ENCODE results near the gene CYB561D2.

Gene CYB561D2

DNA sequence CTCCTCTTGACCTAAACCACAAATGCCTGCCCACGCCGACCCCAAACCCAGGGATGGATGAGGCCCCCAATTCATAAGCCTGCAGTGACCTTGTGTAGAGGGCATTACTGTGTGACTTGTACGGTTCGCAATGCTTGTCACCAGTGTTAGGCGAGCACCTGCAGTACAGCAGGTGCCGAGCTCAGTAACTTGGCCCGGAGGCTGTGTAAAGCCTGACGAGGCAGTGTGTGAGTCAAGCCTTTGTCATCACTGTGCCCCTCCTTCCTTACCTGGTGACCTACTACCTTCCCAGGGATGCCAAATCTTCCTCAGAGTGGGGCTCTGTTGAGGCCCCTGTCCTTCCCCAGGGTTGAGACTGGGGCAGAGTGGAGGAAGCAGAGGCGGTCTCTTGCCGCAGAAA is 45.8 kb downstream of the CYB561D2 start:
- no peaks in the 10 kb centered on the region for H3K27me3 ChIP-seq (ENCODE audit: control insufficient read depth, insufficient read depth, low read length)
- no peaks in the 10 kb centered on the region for H3K79me2 ChIP-seq
- no peak overlapping the region for H3K4me3 ChIP-seq (ENCODE audit: low read depth, low read length)
- no peak overlapping the region for H2AFZ ChIP-seq
- no peaks in the 10 kb centered on the region for H3K9me3 ChIP-seq (ENCODE audit: control insufficient read depth, low read length)
- peaks cover 5% of the 10 kb centered on the region for H3K4me1 ChIP-seq
- H3K4me2 ChIP-seq (ENCODE audit: low read length) = no peak overlapping the region
- no peaks in the 10 kb centered on the region for H3K36me3 ChIP-seq (ENCODE audit: control insufficient read depth, insufficient read depth, low read length)
- H3K27ac ChIP-seq = no peak overlapping the region
- no peak overlapping the region for H3K9ac ChIP-seq
- TF ChIP-seq, protein P1, sequence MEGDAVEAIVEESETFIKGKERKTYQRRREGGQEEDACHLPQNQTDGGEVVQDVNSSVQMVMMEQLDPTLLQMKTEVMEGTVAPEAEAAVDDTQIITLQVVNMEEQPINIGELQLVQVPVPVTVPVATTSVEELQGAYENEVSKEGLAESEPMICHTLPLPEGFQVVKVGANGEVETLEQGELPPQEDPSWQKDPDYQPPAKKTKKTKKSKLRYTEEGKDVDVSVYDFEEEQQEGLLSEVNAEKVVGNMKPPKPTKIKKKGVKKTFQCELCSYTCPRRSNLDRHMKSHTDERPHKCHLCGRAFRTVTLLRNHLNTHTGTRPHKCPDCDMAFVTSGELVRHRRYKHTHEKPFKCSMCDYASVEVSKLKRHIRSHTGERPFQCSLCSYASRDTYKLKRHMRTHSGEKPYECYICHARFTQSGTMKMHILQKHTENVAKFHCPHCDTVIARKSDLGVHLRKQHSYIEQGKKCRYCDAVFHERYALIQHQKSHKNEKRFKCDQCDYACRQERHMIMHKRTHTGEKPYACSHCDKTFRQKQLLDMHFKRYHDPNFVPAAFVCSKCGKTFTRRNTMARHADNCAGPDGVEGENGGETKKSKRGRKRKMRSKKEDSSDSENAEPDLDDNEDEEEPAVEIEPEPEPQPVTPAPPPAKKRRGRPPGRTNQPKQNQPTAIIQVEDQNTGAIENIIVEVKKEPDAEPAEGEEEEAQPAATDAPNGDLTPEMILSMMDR (IDR thresholded peaks at IDR 0.05) = no peak

DNA sequence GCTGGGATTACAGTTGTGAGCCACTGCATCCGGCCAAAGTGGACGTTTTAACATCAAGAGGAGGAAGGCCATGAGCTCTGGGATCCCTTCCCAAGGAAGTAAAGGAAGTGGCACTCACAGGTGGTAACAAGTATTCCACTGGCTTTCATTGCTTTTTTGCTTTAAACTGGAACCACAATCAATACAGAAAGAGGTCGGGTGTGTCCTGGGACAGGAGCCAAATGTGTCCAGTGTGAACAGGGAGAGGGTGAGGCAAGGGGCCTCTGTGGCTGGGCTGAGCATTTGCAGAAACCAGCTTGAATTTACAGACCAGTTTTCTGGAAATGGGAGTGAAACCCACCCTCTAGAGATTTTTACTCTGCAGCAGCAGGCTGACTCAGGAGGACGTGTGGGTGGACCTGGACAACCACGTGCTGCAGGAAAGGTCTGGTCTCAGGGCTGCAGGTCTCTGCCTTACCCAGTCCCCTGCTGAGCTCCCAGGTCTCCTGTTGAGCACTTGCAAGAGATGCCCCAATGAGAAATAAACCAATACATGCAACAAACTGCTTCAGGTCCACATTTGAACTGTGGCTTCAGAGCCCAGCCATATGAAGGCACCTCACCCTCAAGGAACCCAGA is 51.4 kb downstream of the CYB561D2 start:
- TF ChIP-seq, protein P1 (IDR thresholded peaks at IDR 0.05) = no peak
- H3K79me2 ChIP-seq = no peaks in the 10 kb centered on the region
- no peak overlapping the region for H3K4me3 ChIP-seq (ENCODE audit: low read depth, low read length)
- H3K4me1 ChIP-seq = no peaks in the 10 kb centered on the region
- no peak overlapping the region for H3K4me2 ChIP-seq (ENCODE audit: low read length)
- H3K9ac ChIP-seq = no peak overlapping the region
- no peaks in the 10 kb centered on the region for H3K9me3 ChIP-seq (ENCODE audit: control insufficient read depth, low read length)
- H3K27ac ChIP-seq = no peak overlapping the region
- no peaks in the 10 kb centered on the region for H3K27me3 ChIP-seq (ENCODE audit: control insufficient read depth, insufficient read depth, low read length)
- no peaks in the 10 kb centered on the region for H3K36me3 ChIP-seq (ENCODE audit: control insufficient read depth, insufficient read depth, low read length)
- no peak overlapping the region for H2AFZ ChIP-seq
